Measurements from ENCODE around the gene MOCS1. TPM values are rescaled to one million over a fixed set of nuclear protein-coding genes. Genes with fewer than 3 reads are reported as not detected.

Gene MOCS1
- total RNA-seq, 4 donors from 2014 or later = 24.0 to 33.0 (median 29.3) TPM

- no peaks in the 10 kb centered on the region for H3K4me1 ChIP-seq
- TF ChIP-seq EP300 (IDR thresholded peaks at IDR 0.05) (no peak), POLR2A (IDR thresholded peaks at IDR 0.05) (no peak)
- no peak overlapping the region for H3K4me3 ChIP-seq
- ATAC-seq = no peak
- H3K36me3 ChIP-seq = no peaks in the 10 kb centered on the region
- peaks cover 11% of the 10 kb centered on the region for H3K27me3 ChIP-seq
- no peaks in the 10 kb centered on the region for H3K9me3 ChIP-seq
- H3K27ac ChIP-seq = no peak overlapping the region
Measured at GRCh38 chr6:39950125-39950720, 16.0 kb upstream of the MOCS1 start.

- H3K4me3 ChIP-seq = no peak overlapping the region
- TF ChIP-seq EP300 (IDR thresholded peaks at IDR 0.05) (no peak), CTCF (IDR thresholded peaks at IDR 0.05) (no peak), POLR2A (IDR thresholded peaks at IDR 0.05) (no peak), POLR2AphosphoS5 (IDR thresholded peaks at IDR 0.05) (no peak)
- no peaks in the 10 kb centered on the region for H3K9me3 ChIP-seq
- no peaks in the 10 kb centered on the region for H3K4me1 ChIP-seq
- ATAC-seq = no peak
- no peak overlapping the region for H3K27ac ChIP-seq
- WGBS, 2 donors (ENCODE audit: low coverage in 1 of 2) = 69 to 70% methylated on average over 2 to 5 of the region's 5 CpGs
- H3K27me3 ChIP-seq = peaks cover 11% of the 10 kb centered on the region
- no peaks in the 10 kb centered on the region for H3K36me3 ChIP-seq
Measured at GRCh38 chr6:39948199-39948791, 14.0 kb upstream of the MOCS1 start.

- H3K36me3 ChIP-seq = no peaks in the 10 kb centered on the region
- TF ChIP-seq EP300 (IDR thresholded peaks at IDR 0.05) (no peak), POLR2A (IDR thresholded peaks at IDR 0.05) (no peak), CTCF (IDR thresholded peaks at IDR 0.05) (no peak), POLR2AphosphoS5 (IDR thresholded peaks at IDR 0.05) (no peak)
- no peak overlapping the region for H3K27ac ChIP-seq
- no peak overlapping the region for H3K4me3 ChIP-seq
- no peak for ATAC-seq
- no peaks in the 10 kb centered on the region for H3K9me3 ChIP-seq
- no peaks in the 10 kb centered on the region for H3K4me1 ChIP-seq
- peaks cover 11% of the 10 kb centered on the region for H3K27me3 ChIP-seq
- WGBS, 2 donors (ENCODE audit: low coverage in 1 of 2) = 73 to 80% methylated on average over 2 to 4 of the region's 5 CpGs
Measured at GRCh38 chr6:39947611-39948068, 13.4 kb upstream of the MOCS1 start.

- H3K36me3 ChIP-seq = no peaks in the 10 kb centered on the region
- H3K4me3 ChIP-seq = no peak overlapping the region
- no peak for ATAC-seq
- H3K4me1 ChIP-seq = no peaks in the 10 kb centered on the region
- no peaks in the 10 kb centered on the region for H3K9me3 ChIP-seq
- H3K27me3 ChIP-seq = peaks cover 11% of the 10 kb centered on the region
- TF ChIP-seq POLR2A (IDR thresholded peaks at IDR 0.05) (no peak), EP300 (IDR thresholded peaks at IDR 0.05) (no peak), POLR2AphosphoS5 (IDR thresholded peaks at IDR 0.05) (no peak), CTCF (IDR thresholded peaks at IDR 0.05) (no peak)
- WGBS, 2 donors (ENCODE audit: low coverage in 1 of 2) = 100% methylated on average over 1 of the region's 1 CpG; no CpG with 5 or more reads in 1 of the 2 donors
- H3K27ac ChIP-seq = no peak overlapping the region
Measured at GRCh38 chr6:39945626-39946025, 11.4 kb upstream of the MOCS1 start.

GRCh38 chr6:39942903-39943580 lies 8.8 kb upstream of the MOCS1 start:
- ATAC-seq = no peak
- Histone ChIP-seq H3K27me3 (peaks cover 7% of the 10 kb centered on the region), H3K27ac (no peak overlapping the region)

More at GRCh38 chr6:39942903-39943580, 8.8 kb upstream of the MOCS1 start:
- H3K9me3 ChIP-seq = no peaks in the 10 kb centered on the region
- H3K36me3 ChIP-seq = no peaks in the 10 kb centered on the region
- TF ChIP-seq CTCF (IDR thresholded peaks at IDR 0.05) (no peak), EP300 (IDR thresholded peaks at IDR 0.05) (no peak), POLR2A (IDR thresholded peaks at IDR 0.05) (no peak), POLR2AphosphoS5 (IDR thresholded peaks at IDR 0.05) (no peak)
- WGBS, 2 donors (ENCODE audit: low coverage in 1 of 2) = 85 to 92% methylated on average over 3 to 6 of the region's 7 CpGs
- no peak overlapping the region for H3K4me3 ChIP-seq
- H3K4me1 ChIP-seq = no peaks in the 10 kb centered on the region

Data from gastroesophageal sphincter (tissue), 4 donors.